ENCODE data around the gene FMN1. TPM values are rescaled to one million over a fixed set of nuclear protein-coding genes. Genes with fewer than 3 reads are reported as not detected.

Gene FMN1, protein sequence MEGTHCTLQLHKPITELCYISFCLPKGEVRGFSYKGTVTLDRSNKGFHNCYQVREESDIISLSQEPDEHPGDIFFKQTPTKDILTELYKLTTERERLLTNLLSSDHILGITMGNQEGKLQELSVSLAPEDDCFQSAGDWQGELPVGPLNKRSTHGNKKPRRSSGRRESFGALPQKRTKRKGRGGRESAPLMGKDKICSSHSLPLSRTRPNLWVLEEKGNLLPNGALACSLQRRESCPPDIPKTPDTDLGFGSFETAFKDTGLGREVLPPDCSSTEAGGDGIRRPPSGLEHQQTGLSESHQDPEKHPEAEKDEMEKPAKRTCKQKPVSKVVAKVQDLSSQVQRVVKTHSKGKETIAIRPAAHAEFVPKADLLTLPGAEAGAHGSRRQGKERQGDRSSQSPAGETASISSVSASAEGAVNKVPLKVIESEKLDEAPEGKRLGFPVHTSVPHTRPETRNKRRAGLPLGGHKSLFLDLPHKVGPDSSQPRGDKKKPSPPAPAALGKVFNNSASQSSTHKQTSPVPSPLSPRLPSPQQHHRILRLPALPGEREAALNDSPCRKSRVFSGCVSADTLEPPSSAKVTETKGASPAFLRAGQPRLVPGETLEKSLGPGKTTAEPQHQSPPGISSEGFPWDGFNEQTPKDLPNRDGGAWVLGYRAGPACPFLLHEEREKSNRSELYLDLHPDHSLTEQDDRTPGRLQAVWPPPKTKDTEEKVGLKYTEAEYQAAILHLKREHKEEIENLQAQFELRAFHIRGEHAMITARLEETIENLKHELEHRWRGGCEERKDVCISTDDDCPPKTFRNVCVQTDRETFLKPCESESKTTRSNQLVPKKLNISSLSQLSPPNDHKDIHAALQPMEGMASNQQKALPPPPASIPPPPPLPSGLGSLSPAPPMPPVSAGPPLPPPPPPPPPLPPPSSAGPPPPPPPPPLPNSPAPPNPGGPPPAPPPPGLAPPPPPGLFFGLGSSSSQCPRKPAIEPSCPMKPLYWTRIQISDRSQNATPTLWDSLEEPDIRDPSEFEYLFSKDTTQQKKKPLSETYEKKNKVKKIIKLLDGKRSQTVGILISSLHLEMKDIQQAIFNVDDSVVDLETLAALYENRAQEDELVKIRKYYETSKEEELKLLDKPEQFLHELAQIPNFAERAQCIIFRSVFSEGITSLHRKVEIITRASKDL (N-terminal part only)
- total RNA-seq: 0.23 and 0.80 TPM in 2 replicates

DNA sequence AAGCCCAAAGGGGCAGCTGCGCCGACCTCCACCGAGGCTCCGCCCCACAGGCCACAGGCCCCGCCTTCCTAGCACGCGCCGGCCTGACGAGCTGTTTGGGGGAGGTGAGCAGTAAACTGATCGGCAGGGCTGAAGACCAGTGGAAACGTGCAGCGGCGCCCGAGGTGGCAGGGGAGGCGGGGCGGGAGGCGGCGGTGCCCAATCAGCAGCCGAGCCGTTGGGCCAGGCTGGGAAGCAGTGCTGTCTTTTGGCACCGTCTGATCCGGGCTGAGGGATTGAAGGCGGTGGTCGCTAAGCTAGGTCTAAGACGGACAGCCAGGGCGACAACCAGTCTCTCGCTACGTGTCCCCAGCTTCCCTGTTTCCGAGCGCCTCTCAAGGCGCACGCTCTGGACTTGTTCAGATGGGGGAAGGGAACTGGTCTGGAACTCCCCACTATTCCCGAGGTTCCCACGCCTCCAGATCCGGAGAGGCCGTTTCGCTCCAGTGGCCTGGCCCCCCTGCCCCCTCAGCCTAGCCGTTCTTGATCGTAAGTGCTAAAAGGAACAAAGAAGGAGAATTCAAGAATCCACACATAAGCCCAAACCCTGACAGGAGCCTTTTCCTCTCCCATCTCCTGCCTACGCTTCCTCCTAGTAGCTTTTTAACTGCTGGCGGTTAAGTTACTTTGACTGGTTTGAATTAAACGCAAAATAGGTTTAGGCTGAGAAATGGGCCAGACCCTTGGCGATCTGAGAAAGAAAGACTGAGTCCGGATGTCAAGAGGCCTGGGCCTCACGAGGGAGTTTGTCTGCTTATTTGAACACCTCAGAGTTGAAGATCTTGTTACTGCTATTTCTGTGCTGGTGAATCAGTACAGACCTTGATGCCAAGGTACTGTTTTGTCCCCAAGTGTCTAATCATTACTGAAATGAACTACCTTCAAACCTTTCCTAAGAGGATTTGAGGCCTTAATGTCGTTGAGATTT is at the start of gene FMN1:
FMN1 (minus strand) TSS at position 11 of the 967 bp plus-strand sequence. CDS start 39,800 bp downstream, outside the sequence.

GRCh38 chr15:32717426-32718226 is 476.9 kb downstream of the FMN1 start, which contains the start of gene GREM1:
Gene GREM1, plus strand, starts transcription at chr15:32718004. Its CDS starts 12,687 bp downstream, at chr15:32730691.

Other genes with a start within 250 kb of the FMN1 start
- not detected in 2 replicates for gene RYR3, start 116.3 kb upstream of the FMN1 start, total RNA-seq